ENCODE data around the gene PTPRZ1. TPM values are rescaled to one million over a fixed set of nuclear protein-coding genes. Genes with fewer than 3 reads are reported as not detected.

The PTPRZ1 gene
- total RNA-seq, 1 experiment from 2014 or later, result not detected

- Histone ChIP-seq H4K20me1 (ENCODE audit: low read length) (no peaks in the 10 kb centered on the region), H3K79me2 (ENCODE audit: low read length) (no peaks in the 10 kb centered on the region), H3K9me2 (replicated peaks; ENCODE audit: low read length) (no peaks in the 10 kb centered on the region), H3K4me3 (ENCODE audit: low read length) (no peak overlapping the region), H3K27ac (ENCODE audit: low read length) (no peak overlapping the region), H3K27me3 (ENCODE audit: low read length) (no peaks in the 10 kb centered on the region), H3K4me2 (ENCODE audit: low read length) (no peak overlapping the region), H3K36me3 (ENCODE audit: low read depth, low read length) (no peaks in the 10 kb centered on the region), H3F3A (ENCODE audit: low read length, unreplicated experiment) (no peaks in the 10 kb centered on the region), H2AFZ (ENCODE audit: low read length) (no peak overlapping the region), H3K9ac (ENCODE audit: low read length) (no peak overlapping the region), H3K4me1 (ENCODE audit: insufficient read depth, low read length) (no peaks in the 10 kb centered on the region), H3K9me3 (ENCODE audit: low read length) (no peaks in the 10 kb centered on the region)
- ATAC-seq (no peak), DNase-seq (no peak)
- no TSS peak for BruUV-seq (replicated peaks)
- ChIA-PET CTCF (no interaction called here), POLR2A (ENCODE audit: unreplicated experiment) (no interaction called here)
- intact Hi-C loops (cut with micrococcal nuclease), result no loop called here
- TF ChIP-seq EZH2phosphoT487 (IDR thresholded peaks at IDR 0.05; ENCODE audit: borderline replicate concordance, low read length) (no peak), EZH2 (IDR thresholded peaks at IDR 0.05; ENCODE audit: low read length, unreplicated experiment) (no peak)
Measured at GRCh38 chr7:122054393-122054792, 181.4 kb downstream of the PTPRZ1 start.

DNA sequence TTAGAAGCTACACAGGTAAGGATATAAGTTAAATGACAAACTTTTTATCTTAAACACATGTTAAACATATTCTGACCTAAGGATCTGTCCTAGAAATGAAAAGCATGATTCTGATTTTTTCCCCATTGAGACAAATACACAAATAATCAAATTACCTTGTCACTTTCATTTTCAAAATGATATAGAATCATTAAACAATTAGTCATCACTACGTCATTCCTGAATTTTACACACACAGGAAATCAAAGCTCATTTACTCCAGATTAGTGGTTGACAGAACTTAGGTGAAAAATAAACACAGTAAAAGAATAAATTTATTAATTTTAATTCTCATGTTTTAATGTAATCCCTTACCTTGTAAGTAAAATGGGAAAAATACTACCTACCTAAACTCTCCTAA, 182.1 kb downstream of the PTPRZ1 start:
- Histone ChIP-seq H4K20me1 (ENCODE audit: low read length) (no peaks in the 10 kb centered on the region), H3K4me2 (ENCODE audit: low read length) (no peak overlapping the region), H3F3A (ENCODE audit: low read length, unreplicated experiment) (no peaks in the 10 kb centered on the region), H3K9ac (ENCODE audit: low read length) (no peak overlapping the region), H3K27ac (ENCODE audit: low read length) (no peak overlapping the region), H2AFZ (ENCODE audit: low read length) (no peak overlapping the region), H3K79me2 (ENCODE audit: low read length) (no peaks in the 10 kb centered on the region), H3K9me2 (replicated peaks; ENCODE audit: low read length) (no peaks in the 10 kb centered on the region), H3K4me3 (ENCODE audit: low read length) (no peak overlapping the region), H3K4me1 (ENCODE audit: insufficient read depth, low read length) (no peaks in the 10 kb centered on the region), H3K27me3 (ENCODE audit: low read length) (no peaks in the 10 kb centered on the region), H3K36me3 (ENCODE audit: low read depth, low read length) (no peaks in the 10 kb centered on the region), H3K9me3 (ENCODE audit: low read length) (no peaks in the 10 kb centered on the region)
- TF ChIP-seq, protein P1, sequence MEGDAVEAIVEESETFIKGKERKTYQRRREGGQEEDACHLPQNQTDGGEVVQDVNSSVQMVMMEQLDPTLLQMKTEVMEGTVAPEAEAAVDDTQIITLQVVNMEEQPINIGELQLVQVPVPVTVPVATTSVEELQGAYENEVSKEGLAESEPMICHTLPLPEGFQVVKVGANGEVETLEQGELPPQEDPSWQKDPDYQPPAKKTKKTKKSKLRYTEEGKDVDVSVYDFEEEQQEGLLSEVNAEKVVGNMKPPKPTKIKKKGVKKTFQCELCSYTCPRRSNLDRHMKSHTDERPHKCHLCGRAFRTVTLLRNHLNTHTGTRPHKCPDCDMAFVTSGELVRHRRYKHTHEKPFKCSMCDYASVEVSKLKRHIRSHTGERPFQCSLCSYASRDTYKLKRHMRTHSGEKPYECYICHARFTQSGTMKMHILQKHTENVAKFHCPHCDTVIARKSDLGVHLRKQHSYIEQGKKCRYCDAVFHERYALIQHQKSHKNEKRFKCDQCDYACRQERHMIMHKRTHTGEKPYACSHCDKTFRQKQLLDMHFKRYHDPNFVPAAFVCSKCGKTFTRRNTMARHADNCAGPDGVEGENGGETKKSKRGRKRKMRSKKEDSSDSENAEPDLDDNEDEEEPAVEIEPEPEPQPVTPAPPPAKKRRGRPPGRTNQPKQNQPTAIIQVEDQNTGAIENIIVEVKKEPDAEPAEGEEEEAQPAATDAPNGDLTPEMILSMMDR (conservative IDR thresholded peaks at IDR 0.05; ENCODE audit: low read depth, low read length), result no peak
- TF ChIP-seq EZH2phosphoT487 (IDR thresholded peaks at IDR 0.05; ENCODE audit: borderline replicate concordance, low read length), result no peak
- CTCF ChIA-PET, result no interaction called here
- POLR2A ChIA-PET (ENCODE audit: unreplicated experiment), result no interaction called here
- BruUV-seq (replicated peaks), result no TSS peak
- DNase-seq (no peak), ATAC-seq (no peak)
- intact Hi-C loops (cut with micrococcal nuclease), result no loop called here

DNA sequence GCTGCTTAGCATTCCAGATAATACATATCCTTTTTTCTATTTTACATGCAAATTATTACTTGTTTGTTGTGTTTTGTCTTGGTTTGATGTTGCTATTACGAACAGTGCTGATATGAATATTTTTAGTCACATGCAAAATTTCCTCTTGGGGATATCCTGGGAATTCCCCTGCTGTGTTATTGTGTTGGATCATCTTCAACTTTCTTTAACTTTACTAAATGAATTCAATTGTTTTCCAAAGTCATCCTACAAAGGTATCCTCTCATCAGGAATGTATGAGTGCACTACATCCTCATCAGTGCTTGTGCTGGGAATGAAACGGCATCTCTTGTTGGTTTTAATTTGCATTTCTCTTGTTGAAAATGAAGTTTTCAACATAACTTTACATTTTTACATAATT, 184.0 kb downstream of the PTPRZ1 start:
- no peaks in the 10 kb centered on the region for H3K36me3 ChIP-seq (ENCODE audit: low read depth, low read length)
- no peaks in the 10 kb centered on the region for H3K79me2 ChIP-seq (ENCODE audit: low read length)
- H3K4me3 ChIP-seq (ENCODE audit: low read length), result no peak overlapping the region
- no peaks in the 10 kb centered on the region for H3K4me1 ChIP-seq (ENCODE audit: insufficient read depth, low read length)
- no peaks in the 10 kb centered on the region for H4K20me1 ChIP-seq (ENCODE audit: low read length)
- H3K4me2 ChIP-seq (ENCODE audit: low read length), result no peak overlapping the region
- no peaks in the 10 kb centered on the region; the same call in none of the 2 replicates for H3K27me3 ChIP-seq (ENCODE audit: low read length)
- no peaks in the 10 kb centered on the region for H3K9me2 ChIP-seq (replicated peaks; ENCODE audit: low read length)
- no peaks in the 10 kb centered on the region for H3K9me3 ChIP-seq (ENCODE audit: low read length)
- ATAC-seq (no peak), DNase-seq (no peak)
- no TSS peak for BruUV-seq (replicated peaks)
- no peaks in the 10 kb centered on the region for H3F3A ChIP-seq (ENCODE audit: low read length, unreplicated experiment)
- H3K9ac ChIP-seq (ENCODE audit: low read length), result no peak overlapping the region
- POLR2A ChIA-PET (ENCODE audit: unreplicated experiment), result no interaction called here
- intact Hi-C loops (cut with micrococcal nuclease), result no loop called here
- TF ChIP-seq EZH2 (IDR thresholded peaks at IDR 0.05; ENCODE audit: low read length, unreplicated experiment) (no peak), EZH2phosphoT487 (IDR thresholded peaks at IDR 0.05; ENCODE audit: borderline replicate concordance, low read length) (no peak)
- TF ChIP-seq, protein P1 (conservative IDR thresholded peaks at IDR 0.05; ENCODE audit: low read depth, low read length), result no peak
- H3K27ac ChIP-seq (ENCODE audit: low read length), result no peak overlapping the region
- no peak overlapping the region for H2AFZ ChIP-seq (ENCODE audit: low read length)
- CTCF ChIA-PET, result no interaction called here
